ENCODE data around the gene RC3H1.

- TF ChIP-seq GABPA (IDR thresholded peaks at IDR 0.05; ENCODE audit: borderline replicate concordance, insufficient read depth, low read length), result no peak
- TF ChIP-seq CTCF (IDR thresholded peaks at IDR 0.05; ENCODE audit: control extremely low read depth in 1 of 3, insufficient read depth in 1 of 3, low read depth in 1 of 3, low read length in 3 of 3), result no peak
- TF ChIP-seq NRF1 (IDR thresholded peaks at IDR 0.05; ENCODE audit: low read depth, low read length), result no peak
- no peak for TF ChIP-seq MAX (IDR thresholded peaks at IDR 0.05)
- no peak for TF ChIP-seq RBBP5 (IDR thresholded peaks at IDR 0.05; ENCODE audit: borderline replicate concordance, low read depth, low read length)
- no peak for TF ChIP-seq POLR2AphosphoS5 (IDR thresholded peaks at IDR 0.05; ENCODE audit: low read depth, low read length)
- TF ChIP-seq SIRT6 (IDR thresholded peaks at IDR 0.05; ENCODE audit: low read length), result no peak
- TF ChIP-seq POLR2A (IDR thresholded peaks at IDR 0.05; ENCODE audit: control extremely low read depth in 1 of 2, low read depth in 2 of 2, low read length in 2 of 2), result no peak
- no peak for TF ChIP-seq ATF3 (IDR thresholded peaks at IDR 0.05; ENCODE audit: insufficient read depth, low read depth, low read length)
- TF ChIP-seq TCF12 (IDR thresholded peaks at IDR 0.05; ENCODE audit: low read depth, low read length), result no peak
- no peak for TF ChIP-seq SP2 (IDR thresholded peaks at IDR 0.05; ENCODE audit: low read length)
- TF ChIP-seq ATF2 (IDR thresholded peaks at IDR 0.05; ENCODE audit: low read length), result no peak
- TF ChIP-seq JUND (IDR thresholded peaks at IDR 0.05; ENCODE audit: low read length), result no peak
- no peak for TF ChIP-seq EZH2 (IDR thresholded peaks at IDR 0.05; ENCODE audit: low read depth, low read length, severe bottlenecking)
Observed at GRCh38 chr1:173986951-173987350, 35.2 kb downstream of the RC3H1 start.

Measured in H1 (cell line).